ENCODE data around the gene ARHGEF37. TPM values are rescaled to one million over a fixed set of nuclear protein-coding genes. Genes with fewer than 3 reads are reported as not detected.

The ARHGEF37 gene
- total RNA-seq, 2 experiments from 2014 or later, result 1.4 TPM; not detected in 1

GRCh38 chr5:149664666-149665415 lies 83.5 kb downstream of the ARHGEF37 start:
- Histone ChIP-seq H2AFZ (ENCODE audit: low read length) (no peak overlapping the region), H3K27ac (ENCODE audit: low read depth, low read length, poor library complexity, severe bottlenecking) (no peak overlapping the region), H3K9me3 (ENCODE audit: low read length) (peaks cover 7% of the 10 kb centered on the region), H3K9me2 (ENCODE audit: insufficient read depth, low read length) (no peaks in the 10 kb centered on the region), H3K36me3 (ENCODE audit: insufficient read depth, low read length) (no peaks in the 10 kb centered on the region), H3K4me1 (ENCODE audit: insufficient read depth, low read length, poor library complexity, severe bottlenecking) (no peaks in the 10 kb centered on the region), H4K20me1 (ENCODE audit: insufficient read depth, low read length) (no peaks in the 10 kb centered on the region), H3K4me2 (ENCODE audit: low read length) (no peak overlapping the region), H3K79me2 (ENCODE audit: insufficient read depth, low read depth, low read length) (no peaks in the 10 kb centered on the region), H3K4me3 (ENCODE audit: low read depth, low read length, poor library complexity, severe bottlenecking) (no peak overlapping the region)
- intact Hi-C loops (cut with micrococcal nuclease; ENCODE audit: unreplicated experiment), result loop anchor here (5.0 kb wide), 1 partner anchor 67 kb away; the partner anchor contains the start of gene PPARGC1B
- ChIA-PET CTCF (ENCODE audit: unreplicated experiment) (interaction anchor here (0.8 kb wide), 1 partner anchor 22 kb away, joined by 5 read pairs; no protein-coding TSS in a partner anchor), POLR2A (interaction anchor here (0.9 to 1.0 kb wide), 2 partner anchors 9 to 65 kb away, joined by 3 read pairs; partner anchors contain the start of gene PPARGC1B)
- no TSS peak for BruUV-seq (replicated peaks)
- DNase-seq (ENCODE audit: low spot score), result no peak
- no peak for TF ChIP-seq CTCF (conservative IDR thresholded peaks at IDR 0.05; ENCODE audit: low read length)
- no peak for TF ChIP-seq EZH2phosphoT487 (IDR thresholded peaks at IDR 0.05; ENCODE audit: borderline replicate concordance, low read depth, low read length)

- Histone ChIP-seq H4K20me1 (ENCODE audit: insufficient read depth, low read length) (no peaks in the 10 kb centered on the region), H3K9me3 (ENCODE audit: low read length) (peaks cover 7% of the 10 kb centered on the region), H2AFZ (ENCODE audit: low read length) (no peak overlapping the region), H3K79me2 (ENCODE audit: insufficient read depth, low read depth, low read length) (no peaks in the 10 kb centered on the region), H3K36me3 (ENCODE audit: insufficient read depth, low read length) (no peaks in the 10 kb centered on the region), H3K4me3 (ENCODE audit: low read depth, low read length, poor library complexity, severe bottlenecking) (no peak overlapping the region), H3K4me2 (ENCODE audit: low read length) (no peak overlapping the region), H3K9me2 (ENCODE audit: insufficient read depth, low read length) (no peaks in the 10 kb centered on the region), H3K4me1 (ENCODE audit: insufficient read depth, low read length, poor library complexity, severe bottlenecking) (no peaks in the 10 kb centered on the region), H3K27ac (ENCODE audit: low read depth, low read length, poor library complexity, severe bottlenecking) (no peak overlapping the region)
- POLR2A ChIA-PET, result interaction anchor here (0.9 kb wide), 1 partner anchor 10 kb away, joined by 3 read pairs; no protein-coding TSS in a partner anchor
- DNase-seq (ENCODE audit: low spot score), result no peak
- no TSS peak for BruUV-seq (replicated peaks)
- CTCF ChIA-PET (ENCODE audit: unreplicated experiment), result interaction anchor here (0.7 to 1.9 kb wide), 3 partner anchors 9 to 152 kb away, joined by 3 to 8 read pairs (median 3); no protein-coding TSS in a partner anchor
- intact Hi-C loops (cut with micrococcal nuclease; ENCODE audit: unreplicated experiment), result loop anchor here (5.0 kb wide), 1 partner anchor 67 kb away; the partner anchor contains the start of gene PPARGC1B
- TF ChIP-seq EZH2phosphoT487 (IDR thresholded peaks at IDR 0.05; ENCODE audit: borderline replicate concordance, low read depth, low read length) (no peak), CTCF (conservative IDR thresholded peaks at IDR 0.05; ENCODE audit: low read length) (no peak)
Measured at GRCh38 chr5:149665416-149666175, 84.3 kb downstream of the ARHGEF37 start.

All from OCI-LY7 (cell line).